NCI-H69 (cell line): ENCODE results near the gene GMDS.
A peak's percentile ranks its signal among the peaks of the same experiment; 100 is the strongest.
"Not testable (repeated sequence)": the region's sequence is repeated elsewhere in the genome, so short reads cannot be mapped to it uniquely, and the experiment has no call there.

Source experiments
- DNase-seq: peaks from one replicate; lab custom pipeline; 2025; lab: John Stamatoyannopoulos, UW

Gene GMDS

DNA sequence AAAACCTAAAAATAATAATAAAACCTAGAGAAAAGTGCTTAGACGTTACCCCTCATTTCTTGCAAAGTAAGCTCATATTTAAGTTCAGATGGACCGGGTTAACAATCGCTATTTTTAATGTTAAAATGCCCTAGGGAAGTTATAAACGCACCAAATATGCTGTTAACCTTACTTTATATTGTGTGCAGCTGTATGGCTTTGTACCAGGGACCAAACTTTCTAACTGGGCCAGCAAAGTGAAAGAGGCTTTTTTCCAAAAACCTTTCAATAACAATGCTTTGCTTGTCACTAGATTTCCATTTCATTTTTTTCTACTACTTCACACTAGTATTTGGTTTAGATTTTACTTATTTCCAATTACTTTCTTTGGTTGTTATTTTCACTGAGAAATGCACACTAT lies 387.2 kb downstream of the GMDS start:
- no peak for DNase-seq

GRCh38 chr6:1856381-1856780 lies 389.0 kb downstream of the GMDS start:
- DNase-seq = peak; percentile 97

- DNase-seq = peak; percentile 61
Measured at GRCh38 chr6:1855890-1856289, 389.5 kb downstream of the GMDS start.

DNA sequence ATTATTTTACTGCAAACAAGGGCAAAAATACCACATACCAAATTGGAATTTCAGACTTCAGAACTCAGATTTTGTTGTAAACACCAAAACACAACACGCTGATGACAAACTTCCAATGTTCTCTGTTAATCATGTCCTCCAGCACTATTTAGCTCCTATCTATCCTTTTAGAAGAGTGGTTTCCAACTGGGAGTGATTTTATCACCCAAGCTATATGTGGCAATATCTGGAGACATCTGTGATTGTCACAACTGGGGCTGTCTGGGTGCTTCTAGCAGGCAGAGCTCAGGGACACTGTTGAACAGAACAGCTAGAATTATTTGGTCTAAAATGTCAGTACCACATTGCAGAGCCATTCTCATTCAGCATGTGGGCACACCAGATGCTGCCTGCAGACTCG lies 391.1 kb downstream of the GMDS start:
- no peak for DNase-seq

DNA sequence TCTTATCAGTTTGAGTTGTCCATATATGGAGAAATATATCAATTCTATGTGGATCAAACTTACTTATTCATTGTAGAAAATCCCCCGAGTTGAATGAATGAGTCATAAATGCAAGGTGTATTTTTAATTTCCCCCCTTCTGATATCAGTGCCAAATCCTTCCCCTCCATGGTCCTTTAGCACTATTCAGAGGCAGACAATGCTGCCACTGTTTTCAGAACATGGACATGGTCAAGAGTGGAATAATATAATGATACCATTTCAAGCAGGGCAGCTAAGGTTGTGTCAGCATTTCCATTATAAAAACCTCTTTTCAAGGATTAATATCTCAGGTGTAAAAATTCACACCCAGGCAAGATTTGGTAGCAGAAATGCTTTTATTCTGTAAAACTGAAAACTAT lies 391.6 kb downstream of the GMDS start:
- DNase-seq = no peak

- DNase-seq = no peak
Measured at GRCh38 chr6:1851681-1852456, 393.5 kb downstream of the GMDS start.

GRCh38 chr6:1850840-1851157 lies 394.6 kb downstream of the GMDS start:
- no peak for DNase-seq

GRCh38 chr6:1850121-1850839 lies 395.1 kb downstream of the GMDS start:
- DNase-seq = peak; percentile 83

DNA sequence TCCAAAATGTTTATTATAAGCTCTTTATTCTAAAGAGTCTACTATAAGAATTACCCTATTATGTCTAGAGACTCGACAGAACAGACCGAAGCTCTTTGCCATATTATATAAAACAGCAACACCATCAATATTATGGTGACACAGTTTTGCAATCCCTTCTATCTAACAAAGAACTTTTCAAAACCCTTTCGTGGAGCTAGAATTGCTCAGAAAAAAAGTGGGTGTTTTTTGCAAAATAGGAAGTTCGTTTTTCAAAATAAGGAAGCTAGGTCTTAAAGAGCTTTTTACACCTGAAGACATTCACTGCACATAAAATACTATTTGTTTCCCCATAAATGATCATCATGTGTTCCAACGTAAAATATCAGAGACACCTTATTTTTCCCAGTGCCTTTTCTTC lies 395.7 kb downstream of the GMDS start:
- no peak for DNase-seq

DNA sequence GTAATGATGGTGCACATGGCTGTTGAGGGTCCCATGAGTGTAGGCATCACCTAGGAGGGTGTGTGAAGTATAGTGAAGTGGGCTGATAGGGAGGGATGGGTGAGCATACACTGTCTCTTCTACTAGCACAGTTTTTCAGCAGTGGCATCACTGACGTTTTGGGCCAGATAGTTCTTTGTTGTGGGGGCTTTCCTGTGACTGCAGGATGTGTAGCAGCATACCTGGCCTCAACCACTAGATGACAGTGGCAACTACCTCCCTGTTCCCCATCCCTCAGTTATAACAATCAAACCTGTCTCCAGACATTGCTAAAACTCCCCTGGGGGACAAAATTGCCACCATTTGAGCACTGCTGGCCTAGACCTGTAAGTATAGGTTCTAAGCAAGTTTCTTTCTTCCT lies 396.7 kb downstream of the GMDS start:
- peak; percentile 10 for DNase-seq

DNA sequence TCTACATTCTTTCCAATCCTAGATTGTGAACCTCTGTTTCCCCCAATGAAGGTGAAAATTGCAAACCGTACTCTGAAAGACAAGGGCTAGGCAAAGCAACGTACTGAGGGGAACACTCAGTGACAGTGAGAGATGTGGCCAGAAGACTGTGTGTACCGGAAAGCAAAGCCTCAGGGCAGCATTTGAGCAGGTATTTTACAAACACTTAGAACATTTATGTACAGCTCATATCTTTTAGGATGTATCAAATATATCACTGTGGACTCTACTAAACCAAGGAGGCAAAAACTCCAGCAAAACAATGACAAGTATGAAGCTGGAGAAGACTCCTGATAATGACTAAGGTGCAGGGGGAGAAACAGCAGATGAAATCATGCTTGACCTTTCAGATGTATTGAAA lies 398.8 kb downstream of the GMDS start:
- DNase-seq = no peak

- DNase-seq = not testable (repeated sequence)
Measured at GRCh38 chr6:1845543-1845942, 399.9 kb downstream of the GMDS start.

DNA sequence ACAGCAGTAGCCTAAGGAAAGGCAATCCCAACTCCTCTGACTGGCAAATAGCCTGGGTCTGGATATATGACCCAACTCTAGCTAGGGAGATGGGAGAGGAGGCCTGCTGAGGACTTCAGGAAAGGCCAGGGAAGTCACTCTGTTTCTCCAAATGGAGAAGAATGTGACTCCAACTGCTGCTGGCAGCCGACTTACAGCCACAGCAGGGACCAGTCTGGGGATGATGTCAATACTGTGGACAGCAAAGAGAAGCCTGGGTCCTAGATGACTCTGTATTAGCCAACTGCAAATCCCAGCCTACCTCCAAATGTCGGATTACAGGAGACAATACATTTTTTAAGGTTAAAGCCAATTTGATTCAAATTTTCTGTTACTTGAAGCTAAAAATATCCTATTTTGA lies 403.1 kb downstream of the GMDS start:
- no peak for DNase-seq

GRCh38 chr6:1841136-1841535 lies 404.3 kb downstream of the GMDS start:
- DNase-seq = no peak

DNA sequence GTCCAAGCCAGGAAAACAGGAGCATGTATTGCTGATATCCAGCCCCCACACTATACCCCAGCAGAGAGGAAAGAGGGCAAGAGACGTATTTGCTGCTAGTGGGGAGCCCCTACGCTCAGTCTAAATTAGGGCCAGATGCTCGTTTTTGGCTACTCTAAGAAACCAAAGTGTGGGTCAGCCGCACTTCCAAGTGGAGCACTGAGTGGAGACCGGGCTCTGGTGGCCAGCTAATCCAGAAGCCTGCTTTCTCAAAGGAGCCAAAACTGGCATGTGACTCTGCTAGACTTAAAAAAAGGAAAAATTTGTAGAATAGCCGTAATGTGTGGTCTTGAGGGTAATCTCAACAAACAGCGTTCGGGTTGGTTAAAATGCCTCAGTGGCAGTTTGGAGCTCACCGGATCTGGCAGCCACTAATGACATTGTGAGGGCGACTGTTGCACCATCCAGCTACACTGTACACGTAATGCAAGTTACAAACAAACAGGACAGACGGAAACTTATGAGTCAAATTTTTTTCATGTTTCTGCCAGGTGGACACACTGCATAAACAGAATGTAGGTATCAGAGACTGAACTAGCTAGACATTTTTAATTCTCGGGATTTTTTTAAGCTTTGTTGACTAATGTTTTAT lies 404.8 kb downstream of the GMDS start:
- no peak for DNase-seq

DNA sequence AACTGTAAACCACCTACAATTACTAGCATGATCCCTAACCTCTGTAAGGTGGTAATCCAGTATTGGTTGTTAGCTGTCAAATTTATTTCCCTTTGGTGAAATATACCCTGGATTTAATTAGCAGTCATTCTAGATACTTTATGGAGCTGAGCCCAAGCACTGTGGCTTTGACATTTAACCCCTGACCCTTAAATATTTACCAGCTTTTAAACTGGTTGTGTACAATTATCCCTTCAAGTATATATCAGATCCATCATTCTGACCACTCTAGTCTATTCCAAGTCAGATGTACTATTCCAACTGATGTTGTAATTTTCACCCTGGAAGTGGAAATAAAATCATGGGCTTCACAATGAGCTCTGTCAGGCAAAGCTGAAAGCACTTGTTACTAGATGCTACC lies 406.0 kb downstream of the GMDS start:
- peak; percentile 96 for DNase-seq

GRCh38 chr6:1838604-1839213 lies 406.7 kb downstream of the GMDS start:
- DNase-seq = peak; percentile 90

GRCh38 chr6:1837826-1838225 lies 407.6 kb downstream of the GMDS start:
- DNase-seq = no peak

GRCh38 chr6:1836690-1837089 lies 408.7 kb downstream of the GMDS start:
- no peak for DNase-seq

DNA sequence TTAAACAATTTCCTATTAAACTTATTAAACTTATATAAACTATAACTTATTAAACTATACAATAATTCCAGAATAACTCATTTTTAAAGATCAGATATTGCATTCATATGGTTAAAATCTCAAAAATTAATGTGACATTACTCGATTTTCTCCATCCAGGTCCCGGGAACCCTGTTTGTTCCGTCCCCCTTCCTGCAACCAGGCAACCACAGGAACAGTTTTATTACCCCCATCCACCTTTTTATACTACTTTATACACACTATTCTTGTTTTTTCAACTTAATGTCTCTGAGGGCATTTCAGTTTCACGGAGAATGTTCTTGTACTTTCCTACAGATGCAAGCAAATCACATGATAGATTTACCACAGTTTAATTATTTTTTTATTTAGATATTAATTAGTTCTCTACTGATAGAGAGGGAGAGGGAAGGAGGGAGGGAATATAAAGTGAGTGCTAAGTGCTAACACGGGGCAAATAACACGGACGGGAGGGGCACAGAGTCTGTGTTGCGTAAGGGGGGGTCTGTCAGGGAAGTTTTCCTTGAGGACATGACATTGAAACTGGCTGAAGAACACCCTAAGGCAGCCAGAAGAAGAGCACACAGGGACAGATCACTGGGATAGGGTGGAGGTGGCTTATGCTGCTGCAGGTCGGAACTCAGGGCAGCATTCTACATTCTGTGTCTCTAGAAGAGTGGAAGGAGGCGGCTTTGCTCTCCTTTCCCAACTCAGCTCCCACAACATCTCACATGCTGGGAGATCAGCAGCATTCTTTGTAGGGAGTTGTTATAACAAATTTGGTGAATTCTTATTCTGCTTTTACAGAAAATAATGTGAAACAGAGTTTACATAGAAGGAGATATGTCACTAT lies 410.5 kb downstream of the GMDS start:
- DNase-seq = peak; percentile 7

DNA sequence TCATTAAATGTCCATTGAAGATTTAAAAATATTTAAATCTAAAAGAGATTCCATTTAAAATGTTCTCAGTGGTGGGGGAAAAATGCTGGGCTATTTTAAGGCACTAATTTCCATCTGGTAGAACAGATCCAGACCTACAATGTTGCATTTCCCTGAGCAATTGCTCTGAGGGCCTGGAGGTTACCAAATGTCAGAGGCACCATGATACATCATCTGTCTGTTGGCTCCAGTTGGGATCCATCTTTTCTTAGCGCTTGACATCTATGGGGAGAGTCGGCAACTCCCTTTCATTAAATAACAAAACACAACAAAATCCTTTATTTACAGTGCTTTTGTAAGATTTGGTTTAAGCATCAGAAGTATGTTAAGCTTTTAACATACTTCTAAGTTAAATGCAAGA lies 411.2 kb downstream of the GMDS start:
- no peak for DNase-seq
